Measurements from ENCODE around the gene ENDOU. TPM values are rescaled to one million over a fixed set of nuclear protein-coding genes. Genes with fewer than 3 reads are reported as not detected.

ENDOU gene
- total and polyA plus RNA-seq, 4 donors: 0.07 to 0.45 (median 0.31) TPM; not detected in 1

- DNase-seq: no peak
- no peak for ATAC-seq (ENCODE audit: insufficient read depth, low FRiP score)
- TF ChIP-seq CTCF (IDR thresholded peaks at IDR 0.05; ENCODE audit: control extremely low read depth, extremely low read depth): no peak
- WGBS, 2 donors: 93 to 94% methylated on average over 6 of the region's 6 CpGs
- H3K27me3 ChIP-seq (ENCODE audit: control insufficient read depth in 3 of 3, insufficient read depth in 3 of 3, low read length in 2 of 3): peaks cover 0 to 6% (median 0%) of the 10 kb centered on the region in 3 donors
- no peak overlapping the region for H3K9ac ChIP-seq (ENCODE audit: insufficient read depth in 1 of 2, low read length in 2 of 2)
- peaks cover 0 to 23% (median 0%) of the 10 kb centered on the region in 5 donors for H3K4me1 ChIP-seq (ENCODE audit: control insufficient read depth in 5 of 5, insufficient read depth in 5 of 5, low read length in 5 of 5)
- no peaks in the 10 kb centered on the region for H3K9me3 ChIP-seq (ENCODE audit: control insufficient read depth in 4 of 4, insufficient read depth in 3 of 4, low read length in 3 of 4)
- H3K4me3 ChIP-seq: no peak overlapping the region
- no peaks in the 10 kb centered on the region for H3K36me3 ChIP-seq (ENCODE audit: control insufficient read depth in 4 of 4, insufficient read depth in 4 of 4, low read length in 4 of 4)
- no peak overlapping the region for H3K27ac ChIP-seq (ENCODE audit: low read depth in 1 of 2, low read length in 1 of 2)
Measured at GRCh38 chr12:47771304-47771703, 46.0 kb upstream of the ENDOU start.

GRCh38 chr12:47770086-47770726 is 44.9 kb upstream of the ENDOU start:
- Histone ChIP-seq H3K4me1 (ENCODE audit: control insufficient read depth in 5 of 5, insufficient read depth in 5 of 5, low read length in 5 of 5) (peaks cover 0 to 14% (median 0%) of the 10 kb centered on the region in 5 donors), H3K4me3 (no peak overlapping the region), H3K27me3 (ENCODE audit: control insufficient read depth in 3 of 3, insufficient read depth in 3 of 3, low read length in 2 of 3) (peaks cover 0 to 6% (median 0%) of the 10 kb centered on the region in 3 donors), H3K9ac (ENCODE audit: insufficient read depth in 1 of 2, low read length in 2 of 2) (no peak overlapping the region), H3K27ac (ENCODE audit: low read depth in 1 of 2, low read length in 1 of 2) (peak overlapping the region in 1 of 2 donors; percentile 64), H3K9me3 (ENCODE audit: control insufficient read depth in 4 of 4, insufficient read depth in 3 of 4, low read length in 3 of 4) (no peaks in the 10 kb centered on the region), H3K36me3 (ENCODE audit: control insufficient read depth in 4 of 4, insufficient read depth in 4 of 4, low read length in 4 of 4) (no peaks in the 10 kb centered on the region)
- TF ChIP-seq CTCF (IDR thresholded peaks at IDR 0.05; ENCODE audit: control extremely low read depth, extremely low read depth): no peak
- DNase-seq (peak in 1 of 3 donors; percentile 58), ATAC-seq (ENCODE audit: insufficient read depth, low FRiP score) (no peak)
- WGBS, 2 donors: 67 to 74% methylated on average over 3 of the region's 3 CpGs

GRCh38 chr12:47769234-47770085 is 44.2 kb upstream of the ENDOU start:
- Histone ChIP-seq H3K36me3 (ENCODE audit: control insufficient read depth in 4 of 4, insufficient read depth in 4 of 4, low read length in 4 of 4) (no peaks in the 10 kb centered on the region), H3K9me3 (ENCODE audit: control insufficient read depth in 4 of 4, insufficient read depth in 3 of 4, low read length in 3 of 4) (no peaks in the 10 kb centered on the region), H3K9ac (ENCODE audit: insufficient read depth in 1 of 2, low read length in 2 of 2) (no peak overlapping the region), H3K4me1 (ENCODE audit: control insufficient read depth in 5 of 5, insufficient read depth in 5 of 5, low read length in 5 of 5) (peaks cover 0 to 7% (median 0%) of the 10 kb centered on the region in 5 donors), H3K27ac (ENCODE audit: low read depth in 1 of 2, low read length in 1 of 2) (peak overlapping the region in 1 of 2 donors; percentile 64), H3K4me3 (no peak overlapping the region), H3K27me3 (ENCODE audit: control insufficient read depth in 3 of 3, insufficient read depth in 3 of 3, low read length in 2 of 3) (peaks cover 0 to 6% (median 0%) of the 10 kb centered on the region in 3 donors)
- WGBS, 2 donors: 81 to 82% methylated on average over 4 of the region's 4 CpGs
- DNase-seq: no peak
- no peak for ATAC-seq (ENCODE audit: insufficient read depth, low FRiP score)
- TF ChIP-seq CTCF (IDR thresholded peaks at IDR 0.05; ENCODE audit: control extremely low read depth, extremely low read depth): no peak

All from lung (tissue), 12 donors.